ENCODE measurements around the gene TTLL6. TPM values are rescaled to one million over a fixed set of nuclear protein-coding genes. Genes with fewer than 3 reads are reported as not detected.

The TTLL6 gene
- total and polyA plus RNA-seq, 2 of the 8 experiments (the other 6 are each of a cell fraction or from before 2014, with no cell fraction given): 2.6 to 4.3 TPM

- Histone ChIP-seq H3K9me3 (ENCODE audit: insufficient read depth in 2 of 2, low read depth in 1 of 2, low read length in 1 of 2) (no peaks in the 10 kb centered on the region), H2BK12ac (ENCODE audit: low read depth, low read length) (no peak overlapping the region), H2BK20ac (ENCODE audit: low read length) (no peak overlapping the region), H2AK5ac (ENCODE audit: low read depth, low read length) (no peak overlapping the region), H3K9ac (replicated peaks in 1 of 4; ENCODE audit: extremely low read depth in 1 of 4, low read depth in 3 of 4, low read length in 3 of 4) (no peak overlapping the region), H3K18ac (ENCODE audit: extremely low read depth, low read length) (no peak overlapping the region), H4K8ac (ENCODE audit: extremely low read depth, insufficient read depth, low read length) (no peak overlapping the region; the same call in 1 of the 2 replicates), H4K20me1 (replicated peaks in 1 of 2; ENCODE audit: control insufficient read depth in 1 of 2, insufficient read depth in 2 of 2, low read length in 2 of 2) (no peaks in the 10 kb centered on the region), H3K4me2 (ENCODE audit: insufficient read depth in 1 of 2, low read depth in 2 of 2, low read length in 2 of 2) (peak overlapping the region in 1 of 2 experiments; percentile 48; a peak in 3 of 4 replicates), H3K27ac (ENCODE audit: low read depth, low read length) (no peak overlapping the region), H2AFZ (ENCODE audit: low read length) (no peak overlapping the region), H3K4ac (replicated peaks; ENCODE audit: insufficient read length, low read depth, low read length) (no peak overlapping the region), H3K56ac (replicated peaks; ENCODE audit: insufficient read length, low read depth, low read length) (no peak overlapping the region), H3K23me2 (ENCODE audit: low read depth, low read length) (no peaks in the 10 kb centered on the region), H3K4me1 (replicated peaks in 1 of 4; ENCODE audit: control insufficient read depth in 3 of 4, insufficient read depth in 4 of 4, low read length in 3 of 4) (no peaks in the 10 kb centered on the region; a peak in 2 of 7 replicates), H3K79me1 (ENCODE audit: low read depth, low read length) (no peaks in the 10 kb centered on the region), H2BK120ac (replicated peaks; ENCODE audit: low read depth, low read length) (no peak overlapping the region), H3K14ac (ENCODE audit: insufficient read length) (no peak overlapping the region), H2BK15ac (ENCODE audit: low read length) (no peak overlapping the region), H3K36me3 (ENCODE audit: control insufficient read depth in 2 of 4, insufficient read depth in 4 of 4, low read length in 3 of 4) (no peaks in the 10 kb centered on the region), H3K79me2 (ENCODE audit: control insufficient read depth in 1 of 2, insufficient read depth in 2 of 2, low read length in 2 of 2) (no peaks in the 10 kb centered on the region), H3K23ac (ENCODE audit: insufficient read length) (no peak overlapping the region), H2BK5ac (ENCODE audit: low read depth, low read length) (no peak overlapping the region), H4K5ac (ENCODE audit: insufficient read length, low read depth, low read length) (no peak overlapping the region), H4K91ac (replicated peaks; ENCODE audit: insufficient read length, low read length) (no peak overlapping the region), H3K4me3 (ENCODE audit: extremely low read depth in 1 of 4, insufficient read depth in 2 of 4, low read depth in 3 of 4, low read length in 4 of 4) (peak overlapping the region in 1 of 4 experiments; percentile 35; a peak in 3 of 8 replicates), H3K27me3 (replicated peaks in 1 of 4; ENCODE audit: control insufficient read depth in 3 of 4, extremely low read depth in 1 of 4, insufficient read depth in 3 of 4, low read length in 3 of 4) (peaks cover 0 to 2% (median 0%) of the 10 kb centered on the region in 4 experiments; a peak in 1 of 7 replicates)
- WGBS, 2 experiments (ENCODE audit: extremely low coverage in 1 of 2, insufficient coverage in 1 of 2, insufficient read length in 1 of 2, insufficient replicate concordance in 2 of 2, low coverage in 1 of 2, low lambda C conversion rate in 2 of 2, missing lambda C conversion rate in 1 of 2): 15% methylated on average over 9 of the region's 9 CpGs; no CpG with 5 or more reads in 1 of the 2 experiments
- CTCF ChIA-PET (ENCODE audit: partially characterized antibody): interaction anchor here (0.6 to 88.5 kb wide), 44 partner anchors 8 to 374 kb away, joined by 3 to 2590 read pairs (median 4); partner anchors contain the start of genes ATP5MC1, HOXB13, PRAC2 and TTLL6
- peak; percentile 70 for FAIRE-seq
- POLR2A ChIA-PET (ENCODE audit: partially characterized antibody): interaction anchor here (0.7 to 2.0 kb wide), 7 partner anchors 13 to 214 kb away, joined by 3 to 5 read pairs (median 4); no protein-coding TSS in a partner anchor
- DNase-seq (ENCODE audit: low read depth in 1 of 2, low spot score in 2 of 2): peak; percentile 68 to 97
- TF ChIP-seq KDM5A (IDR thresholded peaks at IDR 0.05; ENCODE audit: low read length) (no peak), EP300 (IDR thresholded peaks at IDR 0.05; ENCODE audit: borderline replicate concordance in 1 of 2, low read depth in 2 of 2, low read length in 2 of 2) (no peak), KDM1A (IDR thresholded peaks at IDR 0.05; ENCODE audit: borderline replicate concordance, low read length) (no peak), SP4 (IDR thresholded peaks at IDR 0.05; ENCODE audit: low read length) (peak; percentile 11; the same call in 1 of the 2 replicates), JUND (IDR thresholded peaks at IDR 0.05; ENCODE audit: low read length) (no peak), FOSL1 (IDR thresholded peaks at IDR 0.05; ENCODE audit: insufficient read depth, low read depth, low read length) (no peak), GABPA (IDR thresholded peaks at IDR 0.05; ENCODE audit: borderline replicate concordance, insufficient read depth, low read length) (no peak), POU5F1 (IDR thresholded peaks at IDR 0.05; ENCODE audit: low read depth, low read length) (no peak), CBX5 (IDR thresholded peaks at IDR 0.05; ENCODE audit: low read depth, low read length) (no peak), CEBPB (IDR thresholded peaks at IDR 0.05; ENCODE audit: low read depth, low read length) (no peak), SP2 (IDR thresholded peaks at IDR 0.05; ENCODE audit: low read length) (no peak), SIX5 (IDR thresholded peaks at IDR 0.05; ENCODE audit: low read depth, low read length) (no peak), SP1 (IDR thresholded peaks at IDR 0.05; ENCODE audit: low read depth, low read length) (0 out of 2 replicates have a peak, but pooled peaks have one; percentile 8), HDAC2 (IDR thresholded peaks at IDR 0.05; ENCODE audit: borderline replicate concordance in 1 of 2, low read depth in 2 of 2, low read length in 2 of 2) (no peak)
These were observed 12.1 kb downstream of the TTLL6 start for GRCh38 chr17:48804936-48805411.
